SKM-1 treated with dmso at 0.1 percent for 144 hours (cell line): ENCODE results near the gene COG8.
A peak's percentile ranks its signal among the peaks of the same experiment; 100 is the strongest.
"Not testable (repeated sequence)": the region's sequence is repeated elsewhere in the genome, so short reads cannot be mapped to it uniquely, and the experiment has no call there.

Source experiments
- DNase-seq: peaks from one replicate; lab custom pipeline; 2025; ENCODE audit not compliant: unreplicated experiment; lab: John Stamatoyannopoulos, UW

COG8 gene

DNA sequence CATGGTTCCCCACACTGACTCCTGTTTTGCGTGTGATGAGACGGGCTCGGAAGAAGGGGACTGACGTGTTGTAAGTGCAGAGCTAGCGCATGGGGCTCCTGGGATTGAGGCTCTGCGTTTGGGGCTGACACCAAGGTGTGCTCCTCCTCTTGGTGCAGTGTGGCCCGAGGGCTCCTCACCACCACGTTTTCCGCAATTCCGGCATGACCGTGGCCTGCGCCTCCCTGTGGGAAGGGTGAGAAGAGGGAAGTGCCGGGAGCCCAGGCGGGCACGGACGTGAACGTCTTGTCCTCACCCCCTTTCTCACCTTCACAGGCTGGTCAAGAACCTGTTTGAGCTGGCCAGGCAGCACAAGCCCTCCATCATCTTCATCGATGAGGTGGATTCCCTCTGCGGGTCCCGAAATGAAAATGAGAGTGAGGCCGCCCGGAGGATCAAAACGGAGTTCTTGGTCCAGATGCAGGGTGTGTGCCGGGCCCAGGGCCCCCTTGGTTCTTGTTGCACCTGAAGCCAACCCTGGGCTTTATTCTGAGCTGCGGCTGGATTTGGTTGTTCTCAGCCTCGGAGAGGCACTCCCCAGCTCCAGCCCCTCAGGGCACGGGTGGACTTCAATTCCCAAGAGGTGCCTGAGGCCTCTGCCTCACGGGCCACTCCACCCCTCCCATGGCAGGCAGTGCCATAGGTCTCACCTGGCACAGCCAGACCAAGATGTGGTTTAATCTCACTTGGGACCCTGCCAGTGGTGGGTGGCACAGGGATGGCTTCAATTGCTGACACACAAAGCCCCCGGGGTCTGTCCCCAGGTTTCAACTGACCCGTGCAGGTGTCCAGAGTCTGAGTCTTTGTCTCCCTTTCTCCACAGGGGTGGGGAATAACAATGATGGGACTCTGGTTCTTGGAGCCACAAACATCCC lies 19.3 kb downstream of the COG8 start:
- DNase-seq = no peak

DNA sequence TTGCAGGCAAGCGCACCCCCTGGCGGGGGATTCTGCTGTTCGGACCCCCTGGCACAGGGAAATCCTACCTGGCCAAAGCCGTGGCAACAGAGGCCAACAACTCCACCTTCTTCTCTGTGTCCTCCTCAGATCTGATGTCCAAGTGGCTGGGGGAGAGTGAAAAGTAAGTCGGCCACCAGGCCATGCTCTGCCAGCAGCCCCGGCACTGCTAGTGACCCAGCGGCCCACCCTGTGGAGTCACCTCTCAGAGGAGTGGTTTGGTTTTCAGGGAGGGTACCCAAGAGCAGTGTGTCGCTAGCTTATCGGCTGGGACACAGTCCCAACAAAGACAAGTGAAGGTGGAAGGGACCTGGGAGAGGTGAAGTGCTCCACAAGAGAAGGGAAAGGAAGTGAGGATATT lies 20.0 kb downstream of the COG8 start:
- DNase-seq = no peak

- no peak for DNase-seq
Observed at GRCh38 chr16:69318911-69319289, 20.5 kb downstream of the COG8 start.

DNA sequence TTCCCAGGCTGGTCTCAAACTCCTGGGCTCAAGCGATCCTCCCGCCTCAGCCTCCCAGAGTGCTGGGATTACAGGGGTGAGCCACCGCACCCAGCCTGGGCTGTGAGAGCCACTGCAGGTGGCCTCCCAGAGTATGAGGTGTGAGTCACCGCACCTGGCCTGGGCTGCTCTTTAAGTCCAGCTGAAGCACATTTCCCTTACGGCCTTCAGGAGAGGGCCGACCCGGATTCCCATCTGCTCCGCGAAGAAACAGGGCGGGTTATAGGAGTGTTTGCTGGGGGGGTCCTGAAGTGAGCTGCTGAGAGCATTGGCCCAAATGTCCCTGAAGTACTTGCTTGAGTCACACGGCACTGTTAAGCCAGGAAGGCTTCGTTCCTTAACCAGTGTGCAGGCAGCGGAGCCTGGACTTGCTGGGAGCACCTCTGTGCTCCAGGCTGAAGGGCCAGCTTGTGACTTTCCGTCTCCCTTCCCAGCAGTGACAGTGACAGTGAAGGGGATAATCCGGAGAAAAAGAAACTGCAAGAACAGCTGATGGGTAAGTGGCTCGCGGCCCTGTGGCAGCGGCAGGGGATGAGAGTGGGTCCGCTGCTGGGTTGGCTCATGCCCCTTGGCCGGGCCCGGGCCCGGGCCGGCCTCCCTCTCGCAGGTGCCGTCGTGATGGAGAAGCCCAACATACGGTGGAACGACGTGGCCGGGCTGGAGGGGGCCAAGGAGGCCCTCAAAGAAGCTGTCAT lies 21.0 kb downstream of the COG8 start:
- no peak for DNase-seq

- DNase-seq = no peak
Observed at GRCh38 chr16:69316595-69317034, 22.7 kb downstream of the COG8 start.

DNA sequence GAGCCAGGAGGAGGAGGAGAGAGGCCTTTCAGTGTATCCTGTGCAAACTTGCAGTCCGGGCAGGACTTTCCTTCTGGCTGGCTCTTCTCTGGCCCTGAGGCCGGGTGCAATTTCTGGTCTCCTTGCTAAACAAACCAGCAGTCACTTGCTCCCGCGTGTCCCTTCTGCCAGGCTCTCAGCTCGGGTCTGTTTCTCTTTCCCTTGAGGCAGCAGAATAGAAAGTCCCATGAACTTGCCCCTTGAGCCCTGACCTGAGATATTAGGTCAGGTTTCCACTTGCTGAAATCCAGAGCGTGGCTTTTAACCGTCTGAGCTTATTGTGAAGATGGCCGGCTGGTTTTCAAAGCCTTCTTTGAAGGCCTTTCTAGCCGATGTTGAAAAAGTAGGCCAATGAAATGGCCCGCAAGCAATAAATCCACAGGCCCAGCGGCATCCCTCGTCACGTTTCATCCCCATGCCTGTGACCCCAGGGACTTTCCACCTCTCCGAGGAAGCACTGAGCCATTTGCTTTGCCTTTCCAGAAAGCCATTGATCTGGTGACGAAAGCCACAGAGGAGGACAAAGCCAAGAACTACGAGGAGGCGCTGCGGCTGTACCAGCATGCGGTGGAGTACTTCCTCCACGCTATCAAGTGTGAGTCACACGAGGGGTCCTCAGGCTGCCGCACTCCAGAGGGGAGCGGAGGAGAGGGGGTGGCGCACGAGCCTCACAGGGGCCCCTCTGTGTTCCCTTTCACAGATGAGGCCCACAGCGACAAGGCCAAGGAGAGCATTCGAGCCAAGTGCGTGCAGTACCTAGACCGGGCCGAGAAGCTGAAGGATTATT lies 23.7 kb downstream of the COG8 start:
- no peak for DNase-seq

DNA sequence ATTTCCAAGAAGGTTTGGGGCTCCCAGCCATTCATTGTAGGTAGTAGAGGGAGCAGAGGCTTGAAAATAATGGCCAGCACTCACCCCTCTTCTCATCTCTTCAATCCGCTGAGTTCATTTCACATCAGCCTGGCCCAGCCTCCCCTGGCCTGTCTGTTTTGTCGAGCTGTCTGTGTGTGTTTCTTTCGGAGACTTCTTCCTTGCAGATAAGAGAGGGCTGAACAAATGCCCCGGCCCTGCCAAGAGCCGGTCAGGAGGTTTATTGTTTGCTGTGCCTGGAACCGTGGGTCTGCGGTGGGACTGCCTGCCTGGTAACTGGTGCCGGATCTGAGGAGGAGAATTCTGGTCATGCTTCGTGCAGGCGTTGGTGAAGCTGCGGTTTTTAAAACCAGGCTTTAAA lies 24.8 kb downstream of the COG8 start:
- no peak for DNase-seq

DNA sequence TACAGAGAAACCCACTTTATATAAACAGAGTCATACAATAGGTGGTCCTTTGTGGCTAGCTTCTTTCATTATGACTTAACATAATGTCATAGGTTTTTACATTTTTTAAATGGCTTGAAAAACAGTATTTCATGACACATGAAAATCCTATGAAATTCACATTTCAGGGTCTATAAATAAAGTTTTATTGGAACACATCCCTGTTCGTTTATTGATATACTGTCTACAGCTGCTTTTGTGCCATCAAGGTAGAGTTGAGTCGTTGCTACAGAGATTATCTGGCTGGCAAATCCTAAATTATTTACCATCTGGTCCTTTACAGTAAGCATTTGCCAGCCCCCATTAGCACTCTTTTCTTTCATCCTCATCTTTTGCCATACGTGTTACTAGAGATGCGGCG lies 25.9 kb downstream of the COG8 start:
- no peak for DNase-seq

DNA sequence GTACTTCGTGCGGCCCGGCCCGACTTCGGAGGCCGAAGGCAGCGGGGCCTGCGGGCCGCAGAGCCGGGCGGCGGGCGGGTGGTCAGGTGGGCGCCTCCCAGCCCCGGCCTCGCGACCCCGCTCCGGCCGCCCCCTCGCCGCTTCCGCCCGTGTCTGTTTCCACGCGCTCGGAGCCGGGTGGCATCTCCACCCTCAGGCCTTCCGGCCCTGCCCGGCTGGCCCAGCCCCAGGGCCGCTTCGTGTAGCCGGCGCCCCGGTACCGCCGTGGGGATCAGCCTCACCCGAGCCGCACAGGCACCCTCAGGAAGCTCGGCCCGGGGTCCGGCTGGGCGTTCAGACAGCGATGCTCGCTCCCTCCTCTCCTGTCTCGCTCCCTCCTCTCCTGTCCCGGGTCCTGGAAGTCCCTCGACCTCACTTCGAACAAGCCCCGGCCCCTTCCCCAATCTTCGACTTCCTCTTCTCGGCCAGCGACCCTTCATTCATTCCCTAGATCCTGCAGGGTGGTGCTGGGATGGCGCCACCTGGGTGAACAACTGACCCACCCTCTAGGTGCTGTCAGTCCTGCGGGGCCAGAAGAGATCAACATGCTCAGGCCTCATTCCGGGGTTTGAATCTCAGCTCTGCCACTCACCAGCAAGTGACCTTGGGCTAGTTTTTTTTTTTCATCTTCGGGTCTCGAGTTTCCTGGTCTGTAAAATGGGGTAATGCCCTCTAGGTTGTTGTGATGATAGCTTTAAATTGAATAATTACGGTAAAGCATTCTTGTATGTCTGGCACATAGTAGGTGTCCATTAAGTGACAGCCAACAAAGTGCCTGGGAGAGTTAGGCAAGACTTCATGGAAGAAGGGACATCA lies 27.6 kb downstream of the COG8 start:
- no peak for DNase-seq

- DNase-seq = peak; percentile 96
Observed at GRCh38 chr16:69310653-69311532, 28.5 kb downstream of the COG8 start, which contains the start of gene VPS4A. VPS4A (plus strand) TSS chr16:69311350; CDS start chr16:69311512, 162 bp downstream.

- DNase-seq = no peak
Observed at GRCh38 chr16:69309316-69309715, 30.0 kb downstream of the COG8 start.

GRCh38 chr16:69307856-69308255 lies 31.5 kb downstream of the COG8 start:
- DNase-seq = no peak

DNA sequence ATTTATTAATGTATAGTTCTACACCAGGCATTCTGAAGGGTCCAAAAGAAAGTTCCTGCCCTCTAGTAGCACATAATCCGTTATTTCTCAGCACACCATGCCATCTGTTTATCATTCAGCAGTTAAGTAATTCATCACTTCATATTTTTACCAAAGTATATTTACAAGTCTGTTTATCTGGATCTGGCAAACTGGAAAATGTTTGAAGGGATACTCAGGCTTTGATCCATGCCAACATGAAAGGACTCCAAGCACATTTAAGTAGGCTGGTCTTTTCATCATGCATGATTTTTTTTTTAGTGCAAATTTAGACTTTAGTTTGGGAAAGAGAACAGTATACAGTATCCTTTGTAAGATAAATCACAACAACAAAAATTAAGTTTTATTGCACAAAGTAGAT lies 32.3 kb downstream of the COG8 start:
- no peak for DNase-seq

DNA sequence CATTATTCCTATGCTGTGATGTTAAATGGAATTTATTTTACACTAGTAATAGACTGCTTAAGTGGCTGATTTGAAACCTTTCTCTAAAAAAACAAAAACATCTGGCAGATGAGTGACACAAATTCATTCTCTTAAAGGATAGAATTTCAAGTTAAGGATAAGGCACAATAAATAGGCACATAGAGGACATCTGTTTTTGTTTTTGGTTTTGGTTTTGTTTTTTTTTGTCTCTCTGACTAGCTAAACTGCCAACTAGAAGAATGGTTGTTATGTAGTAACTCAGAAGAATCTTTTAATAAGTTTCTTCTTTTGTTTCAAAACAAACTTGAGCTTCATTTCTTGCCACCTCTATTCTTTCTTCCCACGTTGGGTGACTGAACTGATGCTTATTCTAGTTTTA lies 33.3 kb downstream of the COG8 start:
- no peak for DNase-seq

GRCh38 chr16:69302301-69302700 lies 37.1 kb downstream of the COG8 start:
- no peak for DNase-seq

GRCh38 chr16:69301861-69302260 lies 37.5 kb downstream of the COG8 start:
- DNase-seq = no peak

DNA sequence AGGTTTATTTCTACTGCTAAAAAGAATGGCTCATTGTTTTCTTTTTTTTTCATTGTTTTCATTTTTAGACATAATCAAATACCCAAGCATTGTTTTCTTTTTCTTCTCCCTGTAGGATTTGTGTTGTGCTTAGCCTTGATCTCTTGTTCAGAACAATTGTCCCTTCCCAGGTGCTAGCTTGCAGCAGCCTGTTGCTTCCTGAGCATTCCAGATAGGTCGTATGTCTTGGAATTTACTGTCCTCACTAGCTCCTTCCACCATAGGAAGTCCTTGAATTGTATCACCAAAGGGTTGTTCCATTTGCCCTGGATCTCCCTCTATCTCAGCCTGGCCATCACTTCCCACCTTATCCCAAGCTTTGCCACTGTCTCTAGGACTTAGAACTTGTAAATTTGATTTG lies 38.2 kb downstream of the COG8 start:
- no peak for DNase-seq

DNA sequence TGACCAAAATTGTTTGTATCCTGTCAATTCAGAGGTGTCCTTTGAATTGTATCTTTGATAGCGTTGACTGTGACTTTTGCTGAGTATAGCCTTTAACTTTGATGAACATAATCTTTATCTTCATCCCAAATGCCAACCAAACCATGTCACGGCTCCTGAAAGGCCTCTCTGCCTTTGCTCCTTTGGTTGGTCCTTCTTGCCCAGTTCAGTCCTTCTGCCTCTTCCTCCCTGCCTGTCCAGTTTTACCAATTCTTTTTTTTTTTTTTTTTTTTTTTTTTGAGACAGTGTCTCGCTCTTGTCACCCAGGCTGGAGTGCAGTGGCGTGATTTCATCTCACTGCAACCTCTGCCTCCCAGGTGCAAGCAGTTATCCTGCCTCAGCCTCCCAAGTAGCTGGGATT lies 41.1 kb downstream of the COG8 start:
- DNase-seq = no peak

DNA sequence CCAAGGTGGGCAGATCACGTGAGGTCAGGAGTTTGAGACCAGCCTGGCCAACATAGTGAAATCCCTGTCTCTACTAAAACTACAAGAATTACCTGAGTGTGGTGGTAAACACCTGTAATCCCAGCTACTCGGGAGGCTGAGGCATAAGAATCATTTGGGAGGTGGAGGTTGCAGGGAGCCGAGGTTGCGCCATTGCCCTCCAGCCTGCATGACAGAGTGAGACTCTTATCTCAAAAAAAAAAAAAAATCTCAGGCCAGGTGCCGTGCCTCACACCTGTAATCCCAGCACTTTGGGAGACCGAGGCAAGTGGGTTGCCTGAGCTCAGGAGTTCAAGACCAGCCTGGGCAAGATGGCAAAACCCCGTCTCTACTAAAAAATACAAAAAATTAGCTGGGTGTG lies 42.6 kb downstream of the COG8 start:
- DNase-seq = not testable (repeated sequence)
